NCI-H2196 (cell line): ENCODE measurements around the gene KDM4C.

ENCODE experiments used
- DNase-seq: peaks from one replicate; lab custom pipeline; 2025; ENCODE audit not compliant: unreplicated experiment; lab: John Stamatoyannopoulos, UW

Gene KDM4C

DNA sequence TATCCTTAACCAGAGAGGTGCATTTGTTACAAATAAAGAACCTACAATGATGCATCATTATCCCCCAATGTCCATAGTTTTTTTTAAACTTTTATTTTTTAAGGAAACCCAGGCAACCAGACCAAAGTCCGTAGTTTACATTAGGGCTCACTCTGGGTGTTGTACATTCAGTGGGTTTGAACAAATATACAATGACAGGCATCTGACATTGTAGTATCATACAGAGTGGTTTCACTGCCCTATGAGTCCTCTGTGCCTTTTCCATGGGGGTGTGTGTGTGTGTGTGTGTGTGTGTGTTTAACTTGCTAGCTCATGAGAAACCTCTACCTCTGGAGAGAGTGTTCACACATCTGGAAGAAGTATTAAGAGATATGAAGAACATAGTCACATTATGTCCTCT is 141.5 kb downstream of the KDM4C start:
- DNase-seq, result no peak

DNA sequence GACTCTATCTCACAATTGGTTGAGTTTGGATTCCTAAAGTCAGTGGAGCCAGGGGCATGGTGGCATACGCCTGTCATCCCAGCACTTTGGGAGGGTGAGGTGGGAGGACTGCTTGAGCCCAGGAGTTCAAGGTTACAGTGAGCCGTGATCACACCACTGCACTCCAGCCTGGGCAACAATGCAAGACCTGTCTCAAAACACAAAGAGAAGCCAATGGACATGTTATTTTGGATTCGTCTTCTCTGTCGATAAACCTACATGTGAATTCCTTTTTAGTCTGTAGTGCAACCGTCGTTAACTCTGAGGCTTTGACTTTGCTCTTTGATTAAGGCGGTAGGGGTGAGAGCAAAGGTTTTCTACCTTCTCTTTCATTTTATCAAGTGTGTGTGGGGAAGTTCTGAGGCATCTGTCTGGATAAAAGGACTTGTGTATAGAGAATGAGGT is 142.7 kb downstream of the KDM4C start:
- no peak for DNase-seq

DNA sequence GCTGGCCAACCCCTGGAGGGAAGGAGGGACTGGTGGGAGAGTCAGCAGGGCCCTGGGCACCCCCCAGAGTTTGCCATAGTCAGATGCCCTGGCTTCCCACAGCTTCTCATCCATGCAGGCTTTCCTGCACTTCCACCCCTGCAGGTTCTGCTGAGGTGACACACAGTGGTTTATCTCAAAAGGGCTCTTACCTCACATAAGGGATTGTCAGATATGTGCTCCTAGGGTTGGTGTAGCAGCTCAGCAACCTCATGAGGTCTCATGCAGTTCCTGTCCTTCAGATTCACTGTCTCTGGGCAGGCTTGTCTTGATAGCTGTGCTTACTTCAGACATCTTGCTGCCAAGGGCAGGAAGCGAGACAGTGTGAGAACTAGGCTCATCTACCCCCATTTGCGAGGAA is 143.4 kb downstream of the KDM4C start:
- DNase-seq, result no peak

DNA sequence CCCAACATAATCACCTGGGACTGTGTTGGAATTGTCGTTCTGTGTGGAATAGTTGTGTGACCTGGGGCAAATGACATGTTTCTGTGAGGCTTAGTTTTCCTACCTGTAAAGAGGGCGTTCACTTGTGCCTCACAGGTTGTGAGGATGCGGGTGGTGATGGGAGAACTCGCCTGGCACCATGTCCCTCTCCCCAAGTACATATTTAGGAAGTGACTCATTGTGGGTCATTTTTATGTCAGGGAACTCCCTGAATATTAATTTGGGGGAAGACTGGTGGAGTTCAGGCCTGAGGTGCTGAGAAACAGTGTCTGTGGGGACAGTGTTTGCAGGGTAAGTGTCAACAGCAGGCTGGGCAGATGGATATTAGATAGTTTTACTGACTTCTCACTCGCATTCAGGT is 144.7 kb downstream of the KDM4C start:
- DNase-seq, result no peak

DNA sequence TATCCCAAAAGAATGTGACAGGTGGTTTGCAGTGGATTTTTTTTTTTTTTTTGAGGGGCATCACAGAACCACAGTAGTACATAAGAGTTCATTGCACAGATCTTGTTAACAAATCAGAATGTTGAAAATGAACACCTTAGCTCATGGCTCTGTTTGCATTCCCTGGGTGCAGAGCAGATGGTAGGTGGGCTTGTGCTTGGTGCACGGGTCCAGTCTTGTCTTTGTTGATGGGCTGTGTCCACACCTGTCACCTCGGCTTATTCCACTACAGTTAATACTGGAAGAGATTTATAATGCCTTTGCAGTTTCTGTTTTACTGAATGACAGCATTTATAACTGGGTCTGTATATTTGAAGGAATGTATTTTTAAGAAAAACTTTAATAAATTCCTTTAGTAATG is 146.6 kb downstream of the KDM4C start:
- DNase-seq, result no peak

DNA sequence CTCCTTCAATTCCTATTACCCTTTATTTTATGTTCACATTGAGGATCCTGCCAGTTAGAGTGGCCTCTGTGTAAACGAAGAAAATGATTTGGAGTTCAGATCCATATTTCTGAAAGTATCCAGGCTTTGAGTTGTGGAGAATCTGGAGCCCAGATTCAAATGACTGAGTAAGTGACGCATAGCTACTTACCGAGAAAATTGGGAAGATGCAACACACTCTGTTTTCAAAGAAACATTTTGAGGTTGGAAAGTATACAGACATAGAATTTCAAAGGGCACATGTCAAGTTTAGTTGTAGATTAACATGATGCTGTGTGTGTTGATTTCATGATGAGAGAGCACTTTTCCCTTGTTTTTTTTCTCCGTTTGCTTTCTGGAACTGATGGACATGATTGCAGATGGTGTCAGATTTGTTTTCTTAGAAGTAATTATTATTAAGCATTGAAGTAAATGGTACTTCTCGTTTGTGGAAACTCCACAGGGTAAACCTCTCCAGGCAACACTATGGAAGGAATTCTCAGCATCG is 148.1 kb downstream of the KDM4C start:
- no peak for DNase-seq

DNA sequence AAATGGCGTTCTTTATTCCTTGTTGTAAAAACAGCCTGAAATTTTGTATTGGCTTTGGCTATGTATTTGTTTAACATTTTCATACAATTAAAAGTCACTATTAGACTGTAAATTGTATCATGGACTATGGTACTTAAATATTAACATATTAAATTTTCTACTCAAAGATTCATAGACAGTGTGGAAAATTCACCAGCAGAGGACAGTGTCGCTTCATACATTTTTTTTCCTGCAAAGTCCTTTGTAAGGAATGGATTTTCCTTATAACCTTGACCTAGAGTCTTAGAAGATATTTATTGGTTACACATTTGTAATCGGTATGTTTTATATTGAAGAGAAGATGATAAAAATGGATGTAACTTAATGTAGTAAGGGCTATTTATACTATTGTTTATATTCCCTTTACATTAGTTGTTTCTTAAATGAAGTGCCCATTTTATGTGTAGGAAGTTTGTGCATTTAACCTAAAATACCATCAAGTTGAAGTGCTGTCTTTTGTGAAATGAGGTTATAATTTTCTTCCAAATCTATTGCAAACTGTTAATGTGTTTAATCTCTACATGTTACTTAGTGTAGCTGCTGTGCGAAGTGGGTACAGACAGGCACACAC is 150.1 kb downstream of the KDM4C start:
- peak; percentile 58 for DNase-seq

DNA sequence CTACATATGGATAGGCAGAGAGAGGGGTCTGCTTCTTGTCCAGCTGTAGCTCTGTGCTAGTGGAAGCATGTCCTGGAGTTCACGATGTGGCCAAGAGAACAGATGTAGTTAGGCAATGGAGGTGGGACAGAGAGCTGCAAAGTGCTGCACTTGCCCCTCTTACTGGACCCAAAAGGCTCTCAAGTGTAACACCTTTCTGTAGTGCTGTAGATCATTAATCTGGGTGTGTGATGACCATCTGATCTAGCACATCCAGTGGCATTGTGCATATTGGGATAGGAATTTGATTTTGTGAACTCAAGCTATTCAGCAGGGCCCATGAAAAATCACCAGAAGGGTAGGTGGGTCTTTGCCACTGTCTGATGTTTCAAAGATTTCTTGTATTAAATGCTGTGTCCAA is 151.4 kb downstream of the KDM4C start:
- DNase-seq, result no peak

DNA sequence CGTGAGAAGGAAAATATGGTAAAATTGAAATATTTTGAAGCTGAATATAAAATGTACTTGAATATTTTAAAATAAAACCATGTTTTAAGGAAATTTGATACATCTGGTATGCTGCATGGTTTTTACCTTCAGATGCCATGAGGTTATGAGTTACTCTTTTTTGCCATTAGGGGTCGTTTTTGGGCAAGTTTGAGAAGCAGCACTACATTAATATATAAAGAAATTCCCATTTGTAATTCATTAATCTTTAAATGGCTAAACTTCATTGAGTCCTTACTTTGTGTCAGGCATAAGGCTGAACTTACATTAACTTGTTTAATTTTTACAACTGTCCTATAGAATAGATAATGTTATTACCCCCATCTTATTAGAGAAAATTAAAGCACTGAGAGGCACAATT is 152.3 kb downstream of the KDM4C start:
- peak; percentile 18 for DNase-seq

DNA sequence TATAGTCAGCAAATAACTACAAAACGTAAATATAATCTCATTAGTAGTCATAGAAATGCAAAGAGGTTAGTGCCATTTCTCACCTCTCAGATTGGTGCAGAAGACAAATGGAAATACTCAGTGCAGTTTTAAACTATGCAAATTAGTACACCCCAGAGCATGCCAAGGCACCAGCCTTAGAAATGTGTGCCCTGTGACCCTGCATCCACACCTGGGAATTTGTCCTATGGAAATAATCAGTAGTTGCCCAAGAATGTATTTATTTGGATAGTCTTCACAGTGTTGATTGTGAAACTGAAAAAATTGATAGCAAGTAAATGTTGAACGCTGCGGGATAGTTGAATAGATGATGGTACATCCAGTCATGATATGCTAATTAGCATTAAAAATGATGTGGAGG is 152.7 kb downstream of the KDM4C start:
- DNase-seq, result no peak

DNA sequence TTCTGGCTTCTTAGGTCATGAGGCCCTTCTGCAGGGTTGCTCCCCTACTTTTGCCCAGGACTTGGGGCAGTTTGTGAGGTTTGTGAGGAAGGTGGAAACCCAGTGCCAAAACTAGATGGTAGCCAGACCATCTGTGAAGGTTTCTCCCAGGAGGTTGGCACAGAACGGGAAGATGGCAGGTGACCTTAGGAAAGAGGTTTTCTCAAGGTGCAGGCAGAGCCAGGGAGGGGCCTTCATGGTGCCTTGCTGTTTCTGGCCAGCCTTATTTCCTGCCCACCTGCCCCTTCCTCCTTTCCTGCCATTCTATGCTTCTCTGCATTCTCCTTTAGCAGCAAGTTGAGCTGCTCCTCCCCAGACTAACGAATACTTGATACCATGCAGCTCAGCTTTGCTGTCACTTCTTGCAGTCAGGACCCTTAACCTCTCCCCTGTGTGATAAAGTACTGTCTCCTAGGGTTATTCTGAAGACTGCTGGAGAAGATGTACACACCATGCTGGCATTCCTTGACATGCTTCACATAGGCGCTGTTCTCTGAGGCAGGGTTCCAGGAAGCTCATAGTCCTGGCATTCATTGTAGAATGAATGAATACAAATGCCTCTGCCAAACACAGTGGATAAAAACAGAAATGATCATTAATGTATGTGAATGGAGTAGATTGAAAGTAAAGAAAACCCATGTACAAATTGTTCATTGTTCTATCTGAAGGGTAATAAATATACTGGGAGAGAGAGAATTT is 154.3 kb downstream of the KDM4C start:
- DNase-seq, result no peak

DNA sequence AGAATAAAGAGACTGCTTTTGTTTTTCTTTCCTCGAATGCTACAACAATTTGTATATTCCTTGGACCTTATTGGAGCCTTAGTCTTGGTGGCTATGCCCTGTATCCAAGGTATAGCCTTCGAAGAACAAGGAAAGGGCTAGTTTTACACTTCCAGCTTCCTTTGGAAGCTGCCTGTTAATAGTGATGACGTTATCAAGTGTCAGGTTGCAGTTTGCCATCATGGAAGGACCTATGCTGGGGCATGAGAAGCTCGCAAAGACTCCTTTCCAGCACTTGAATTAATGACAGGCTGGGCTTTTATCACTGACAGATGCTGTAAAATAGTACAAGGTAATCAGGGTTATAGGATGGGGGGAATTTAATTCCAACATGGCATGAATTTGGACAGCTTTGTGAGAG is 157.9 kb downstream of the KDM4C start:
- no peak for DNase-seq

DNA sequence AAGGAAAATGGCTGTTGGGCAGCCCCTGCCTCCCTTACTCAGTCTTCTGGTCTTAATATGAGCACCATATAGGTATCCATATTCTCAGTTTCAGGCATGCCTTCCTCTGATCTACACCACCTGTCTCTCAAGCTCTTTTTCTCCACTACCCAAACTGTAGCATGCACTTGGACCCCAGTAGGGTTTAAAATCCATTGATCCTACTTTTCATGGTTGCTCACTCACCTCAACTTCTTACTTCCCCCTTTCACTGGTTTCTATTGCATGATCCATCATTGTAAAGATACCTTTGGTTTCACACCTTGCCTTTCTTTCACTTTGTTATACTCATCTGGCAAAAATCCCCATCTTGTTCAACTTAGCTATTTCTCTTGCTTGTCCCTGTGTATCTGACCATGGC is 159.4 kb downstream of the KDM4C start:
- DNase-seq, result no peak

DNA sequence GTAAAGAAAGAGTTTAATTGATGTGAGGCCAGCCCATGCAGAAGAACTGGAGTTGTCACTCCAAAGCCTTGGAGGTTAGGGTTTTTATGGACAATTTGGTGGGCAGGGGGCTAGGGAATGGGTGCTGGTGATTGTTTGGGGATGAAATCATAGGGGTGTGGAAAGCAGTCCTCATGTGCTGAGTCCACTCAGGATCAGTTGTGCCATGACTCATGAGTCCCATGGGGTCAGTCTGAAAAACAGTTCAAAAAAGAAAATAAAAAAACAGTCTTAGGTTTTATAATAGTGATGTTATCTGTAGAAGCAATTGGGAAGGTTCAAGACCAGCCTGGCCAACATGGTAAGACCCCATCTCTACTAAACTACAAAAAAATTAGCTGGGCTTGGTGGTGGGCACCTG is 162.3 kb downstream of the KDM4C start:
- DNase-seq, result no peak

DNA sequence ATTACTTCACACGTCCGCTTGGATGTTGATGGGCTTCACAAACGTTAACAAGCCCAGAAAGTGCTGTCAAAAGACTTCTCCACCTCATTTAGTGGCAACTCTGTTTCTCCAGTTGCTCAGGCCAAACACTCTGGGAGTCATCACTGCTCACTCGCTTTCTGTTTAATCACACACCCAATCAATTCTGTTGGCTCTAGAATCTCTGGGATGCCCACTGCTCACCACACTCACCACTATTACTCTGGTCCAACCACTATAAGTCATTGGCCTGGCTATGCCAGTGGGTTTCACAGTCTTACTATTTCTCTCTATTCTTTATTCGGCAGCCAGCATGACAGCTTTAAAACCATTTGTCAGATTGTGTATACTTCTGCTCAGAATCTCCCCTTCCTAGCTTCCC is 163.5 kb downstream of the KDM4C start:
- no peak for DNase-seq

DNA sequence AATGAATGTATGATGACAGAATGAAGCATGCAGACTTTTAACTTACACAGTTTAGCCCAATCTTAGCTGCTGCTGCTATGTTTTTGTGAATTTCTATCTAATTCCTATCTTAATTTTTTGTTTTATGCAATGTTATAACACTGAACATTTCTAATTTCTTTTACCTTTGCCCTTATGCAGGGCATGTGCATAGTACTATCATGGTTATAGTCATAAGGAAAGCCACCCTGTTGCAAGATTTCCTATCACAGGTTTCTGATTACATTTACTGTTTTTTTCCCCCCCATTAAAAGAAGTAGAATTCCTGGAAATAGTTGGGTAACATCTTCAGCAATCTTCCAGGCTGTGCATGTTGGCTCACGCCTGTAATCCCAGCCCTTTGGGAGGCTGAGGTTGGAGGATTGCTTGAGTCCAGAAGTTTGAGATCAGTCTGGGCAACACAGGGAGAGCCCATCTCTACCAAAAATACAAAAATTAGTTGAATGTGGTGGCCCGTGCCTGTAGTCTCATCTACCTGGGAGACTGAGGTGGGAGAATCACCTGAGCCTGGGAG is 164.4 kb downstream of the KDM4C start:
- DNase-seq, result no peak

DNA sequence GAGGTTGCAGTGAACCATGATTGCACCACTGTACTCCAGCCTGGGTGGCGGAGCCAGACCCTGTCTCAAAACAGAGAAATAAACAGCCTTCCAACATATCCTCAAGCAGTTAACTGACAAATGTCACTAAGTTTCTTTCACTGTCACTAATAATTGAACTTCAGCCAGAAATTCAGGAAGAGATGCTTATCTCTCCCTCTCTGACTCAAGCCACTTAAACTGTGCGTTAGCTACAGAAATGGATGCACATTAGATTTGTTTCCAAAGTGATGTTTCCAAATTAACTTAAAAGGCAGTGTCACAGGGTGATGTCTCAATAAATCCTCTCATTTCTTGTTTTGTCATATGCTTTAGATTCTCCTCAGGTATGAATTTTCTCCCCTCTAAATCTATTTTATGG is 164.9 kb downstream of the KDM4C start:
- no peak for DNase-seq

DNA sequence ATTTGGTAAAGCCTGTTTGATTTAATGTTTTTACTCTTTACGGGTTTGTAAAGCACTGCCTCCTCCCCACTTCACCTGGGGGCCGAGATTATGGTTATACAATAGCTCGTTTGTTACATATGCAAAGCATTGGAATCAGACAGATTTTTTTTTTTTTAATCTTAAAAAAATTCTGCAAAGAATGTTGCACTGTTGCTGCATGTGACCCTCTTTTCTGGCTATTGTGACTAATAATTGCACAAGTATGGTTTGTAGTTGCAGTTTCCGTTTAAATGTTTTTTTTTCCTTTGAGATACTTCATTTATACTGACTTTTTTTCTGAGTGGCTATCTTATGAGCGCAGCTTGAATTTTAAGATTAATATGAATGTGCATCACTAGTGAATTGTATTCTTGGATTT is 165.3 kb downstream of the KDM4C start:
- DNase-seq, result no peak

DNA sequence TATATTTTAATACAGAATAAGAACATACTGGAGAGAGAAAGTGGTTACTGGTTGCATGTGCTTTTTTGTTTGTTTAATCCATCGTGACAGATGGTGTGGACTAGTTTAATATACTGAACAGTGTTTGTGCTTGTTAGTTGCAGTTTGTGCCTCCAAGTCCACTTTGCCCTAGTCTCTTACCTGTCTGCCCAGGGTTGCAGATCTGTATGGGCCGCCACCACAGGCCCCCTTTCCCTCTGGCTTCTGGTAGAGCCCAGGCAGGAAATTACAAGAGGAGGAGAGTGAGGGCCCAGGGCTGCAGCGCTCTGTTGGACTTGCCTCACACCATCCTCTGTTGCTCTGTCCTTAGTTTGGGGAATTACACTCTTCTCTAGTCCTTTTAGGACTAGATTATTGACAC is 166.4 kb downstream of the KDM4C start:
- DNase-seq, result no peak

DNA sequence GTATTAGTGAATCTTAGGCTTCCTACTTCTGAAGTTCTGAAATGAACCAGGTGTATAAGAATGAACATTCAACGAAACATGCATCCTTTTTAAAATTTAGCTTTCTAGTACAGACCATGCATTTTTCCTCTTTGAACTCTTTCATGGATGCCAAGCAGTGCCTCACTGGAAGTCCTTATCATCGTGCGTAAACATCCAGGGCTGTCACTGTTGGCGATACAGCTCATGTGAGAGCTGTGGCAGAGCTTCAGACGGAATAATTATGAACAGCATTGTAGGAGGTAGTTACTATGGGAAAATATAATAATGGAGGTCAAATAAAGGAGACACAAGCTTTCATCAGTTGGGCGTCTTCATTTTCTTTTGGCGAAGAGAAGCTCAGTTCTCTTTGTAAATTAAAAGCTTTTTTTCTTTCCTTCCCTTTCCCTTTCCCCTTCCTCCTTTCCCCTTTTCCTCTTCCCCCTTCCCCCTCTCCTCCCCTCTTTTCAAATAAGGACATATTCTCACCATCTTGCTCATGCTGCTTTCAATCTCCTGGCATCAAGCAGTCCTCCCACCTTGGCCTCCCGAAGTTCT is 167.3 kb downstream of the KDM4C start:
- no peak for DNase-seq

DNA sequence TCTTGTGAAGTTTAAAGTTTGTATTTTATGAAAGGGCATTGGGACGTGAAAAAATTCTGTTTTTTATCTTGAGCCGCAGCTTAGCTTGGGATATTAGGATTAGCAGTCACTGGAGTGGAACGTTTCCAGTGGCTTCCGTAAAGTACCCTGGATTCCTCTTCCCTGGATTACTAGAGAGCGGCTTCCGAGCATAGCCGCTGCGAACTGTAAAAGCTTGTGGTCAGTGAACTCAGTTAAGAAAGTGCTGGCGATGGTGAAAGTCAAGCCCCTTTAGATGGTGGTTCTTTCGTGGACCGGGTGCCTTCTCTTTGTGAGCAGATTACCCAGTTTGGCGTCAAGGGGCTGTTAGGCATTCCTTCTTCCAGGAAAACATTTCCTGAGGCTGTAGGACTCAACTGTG is 168.1 kb downstream of the KDM4C start:
- DNase-seq, result no peak

DNA sequence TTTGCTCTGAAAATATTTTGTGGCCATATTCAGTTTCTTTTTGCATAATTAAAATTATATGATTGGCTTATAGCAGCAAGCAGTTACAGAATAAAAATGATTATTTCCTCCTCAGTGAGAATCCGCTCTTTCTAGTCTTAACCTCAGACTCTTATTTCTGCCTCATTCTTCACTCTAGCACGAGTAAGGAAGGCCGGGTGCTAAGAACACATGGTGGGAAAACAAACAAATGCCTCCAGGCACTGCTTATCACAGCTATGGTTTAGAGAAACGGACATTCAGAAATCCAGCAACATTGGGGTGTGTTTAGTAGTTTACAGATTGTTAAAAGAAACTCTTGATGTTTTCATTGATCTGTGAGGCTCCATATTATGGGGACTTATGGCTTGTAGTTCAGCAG is 168.7 kb downstream of the KDM4C start:
- no peak for DNase-seq
